GM19193 (cell line): ENCODE results near the gene DUSP2.

Experiments used
- POLR2A ChIP-seq: IDR thresholded peaks from 4 replicates; pipeline ENCODE4 v1.6.1; 2011; ENCODE audit not compliant: insufficient read depth, insufficient read length; ENCODE audit errors: extremely low read depth

Gene DUSP2

DNA sequence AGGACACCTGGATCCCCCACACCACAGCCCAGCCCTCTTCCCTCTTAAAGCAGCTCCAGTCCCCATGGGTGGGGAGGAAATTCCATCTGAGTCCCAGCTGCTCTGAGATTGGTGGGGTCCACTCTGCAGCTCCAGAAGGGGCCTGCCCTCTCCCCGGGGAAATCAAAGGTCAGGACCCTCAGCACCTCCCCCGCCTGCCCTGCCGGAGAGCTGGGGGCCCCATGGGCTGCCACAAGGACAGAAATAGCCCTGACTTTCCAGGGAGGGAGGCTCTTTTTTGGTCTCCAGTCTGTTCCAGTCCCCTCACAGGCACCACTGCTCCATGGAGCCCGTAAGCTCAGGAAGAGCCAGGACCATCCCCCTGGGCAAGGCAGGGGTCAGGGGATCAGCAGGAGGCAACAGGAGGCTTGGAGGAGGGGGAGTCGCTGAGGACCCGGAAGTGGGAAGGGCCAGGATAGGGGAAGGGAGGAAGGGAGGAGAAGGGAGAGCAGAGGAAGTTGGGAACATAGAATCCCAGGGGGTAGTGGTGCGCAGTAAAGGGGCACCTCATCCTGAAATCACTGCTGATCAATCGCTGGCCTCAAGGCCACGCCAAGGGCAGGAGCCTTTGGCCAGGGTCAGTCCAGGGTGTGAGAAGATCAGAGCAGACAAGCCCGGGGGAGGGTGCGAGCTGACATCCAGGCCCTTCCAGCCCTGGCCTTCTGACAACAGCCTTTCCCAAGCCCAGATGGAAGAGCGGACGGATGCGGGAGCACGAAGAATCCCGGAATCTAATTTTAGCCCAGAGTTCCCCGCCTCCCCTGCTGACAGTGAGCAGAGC, 36.5 kb downstream of the DUSP2 start:
- no peak for TF ChIP-seq POLR2A

DNA sequence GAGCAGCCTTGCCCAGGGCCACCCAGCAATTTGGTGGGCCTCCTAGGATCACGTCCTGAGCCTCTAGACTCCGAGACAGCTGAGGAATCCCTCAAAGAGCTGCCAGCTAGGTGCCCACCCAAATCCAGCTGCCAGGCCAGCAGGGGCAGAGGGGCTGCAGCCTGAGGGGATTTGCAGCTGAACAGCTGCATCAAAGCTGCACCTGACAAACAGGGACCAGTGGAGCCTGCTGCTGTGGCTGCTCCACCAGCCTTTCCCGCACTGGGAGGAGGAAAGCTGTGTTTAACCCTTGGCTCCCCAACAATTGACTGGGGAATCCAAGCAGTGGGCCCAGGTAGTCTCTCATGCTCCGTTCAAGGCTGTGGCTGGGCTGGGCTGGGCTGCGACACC, 37.1 kb downstream of the DUSP2 start:
- no peak for TF ChIP-seq POLR2A

DNA sequence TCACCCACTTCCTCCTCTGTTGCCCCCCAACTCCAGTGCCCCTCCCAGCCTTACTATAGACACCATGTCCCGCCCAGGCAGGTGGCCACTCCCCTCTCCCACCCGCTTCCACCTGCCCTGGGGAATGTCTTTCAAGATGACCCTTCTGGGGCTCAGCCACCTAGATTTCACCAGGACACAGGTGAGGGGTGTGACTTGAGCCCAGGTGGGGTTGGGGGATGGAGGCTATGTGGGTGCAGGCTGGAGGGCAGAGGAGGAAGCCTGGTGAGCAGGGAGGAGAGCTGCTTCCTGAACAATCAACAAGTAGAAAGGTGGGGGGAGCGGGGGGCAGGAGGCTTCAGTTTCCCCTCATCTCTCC, 37.6 kb downstream of the DUSP2 start:
- no peak for TF ChIP-seq POLR2A

DNA sequence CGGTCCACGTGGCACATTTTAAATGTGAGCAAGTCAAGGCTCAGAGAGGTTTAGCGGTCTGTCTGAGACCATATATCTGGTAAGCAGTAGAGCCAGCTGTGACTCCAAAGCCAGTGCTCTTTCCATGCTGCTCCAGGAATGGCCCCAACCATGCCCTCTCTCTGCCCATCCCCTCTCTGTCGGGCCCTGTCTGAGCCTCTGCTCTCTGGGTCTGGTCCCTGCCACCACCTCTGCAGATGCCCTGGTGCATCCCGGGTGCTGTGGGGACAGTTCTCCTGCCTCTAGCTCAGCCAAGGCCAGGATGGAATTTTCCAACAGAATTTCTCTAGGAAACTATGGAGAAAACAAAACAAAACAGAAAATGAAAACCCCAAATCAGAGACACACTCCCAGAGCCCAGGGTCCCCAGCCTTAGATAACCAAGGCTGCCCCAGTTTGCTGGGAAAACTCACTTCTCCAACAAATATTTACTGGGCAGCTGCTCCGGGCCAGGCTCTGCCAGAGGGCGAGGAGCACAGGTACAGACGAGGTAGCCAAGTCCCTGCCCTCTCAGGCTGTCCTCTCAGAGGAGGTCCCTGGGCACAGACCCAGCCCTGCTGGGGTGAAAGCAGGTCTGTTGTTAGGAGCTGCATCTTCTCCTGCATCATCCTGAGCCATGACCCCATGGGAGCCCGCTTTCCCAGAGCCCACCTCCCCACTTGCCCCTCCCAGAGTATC, 38.1 kb downstream of the DUSP2 start:
- TF ChIP-seq POLR2A: no peak

DNA sequence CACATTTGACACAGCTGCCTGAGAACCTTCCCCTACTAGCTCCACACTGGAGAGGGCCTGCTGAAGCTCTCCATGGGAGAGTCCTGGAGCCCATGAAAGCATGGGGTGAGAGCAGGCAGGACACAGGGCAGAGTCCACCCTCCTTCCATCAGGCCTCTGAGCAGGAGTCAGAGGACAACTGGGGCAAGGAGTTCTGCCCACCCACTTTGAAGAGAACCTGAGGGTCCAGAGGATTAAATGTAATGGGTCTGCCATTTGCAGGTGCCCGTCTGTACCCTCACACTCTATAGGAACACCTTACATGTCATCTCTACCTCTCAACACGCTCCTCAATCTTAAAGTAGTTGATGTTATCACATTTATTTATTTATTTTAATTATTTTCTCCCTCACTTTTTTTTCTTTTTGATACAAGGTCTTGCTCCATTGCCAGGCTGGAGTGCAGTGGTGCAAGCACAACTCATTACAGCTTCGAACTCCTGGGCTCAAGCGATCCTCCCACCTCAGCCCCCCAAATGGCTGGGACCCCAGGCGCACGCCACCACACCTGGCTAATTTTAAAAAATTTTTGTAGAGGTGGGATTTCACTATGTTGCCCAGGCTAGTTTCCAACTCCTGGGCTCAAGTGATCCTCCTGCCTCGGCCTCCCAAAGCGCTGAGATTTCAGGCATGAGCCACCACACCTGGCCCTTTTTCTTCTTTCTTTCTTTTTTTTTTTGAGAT, 39.1 kb downstream of the DUSP2 start:
- TF ChIP-seq POLR2A: no peak

DNA sequence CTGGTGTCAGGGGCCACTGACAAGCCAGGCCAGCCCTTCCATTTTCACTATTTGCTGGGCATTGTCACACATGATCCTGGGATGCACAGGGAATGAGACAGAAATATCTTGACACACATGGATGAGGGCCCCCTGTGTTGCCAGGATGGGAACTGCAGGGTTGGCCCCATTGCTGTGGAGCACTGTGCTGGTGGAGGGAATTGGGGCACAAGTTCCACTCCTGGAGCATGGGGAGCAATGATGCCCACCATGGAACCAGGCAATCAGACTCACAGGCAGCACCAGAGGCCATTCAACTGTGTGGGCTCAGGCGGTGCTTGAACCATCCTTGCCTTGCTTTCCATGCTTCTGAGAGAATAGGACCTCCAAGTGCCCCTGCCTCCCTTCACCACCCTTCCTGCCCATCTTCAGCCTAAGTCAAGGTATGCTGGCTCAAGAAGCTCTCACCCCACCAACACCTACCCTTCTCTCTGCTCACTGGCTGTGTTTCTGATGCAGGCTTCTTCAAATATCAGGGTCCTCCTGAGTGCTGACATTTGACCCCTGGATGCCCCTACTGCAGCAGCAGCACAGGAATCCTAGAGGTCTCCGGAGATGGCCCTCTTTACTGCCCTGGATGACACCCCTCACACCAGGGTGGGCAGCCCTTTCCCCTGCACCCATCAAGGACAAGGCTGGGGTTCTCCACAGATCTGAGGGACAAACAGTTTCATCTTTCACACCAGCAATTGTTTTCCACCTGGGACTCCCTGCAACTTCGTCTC, 39.9 kb downstream of the DUSP2 start:
- TF ChIP-seq POLR2A: no peak

DNA sequence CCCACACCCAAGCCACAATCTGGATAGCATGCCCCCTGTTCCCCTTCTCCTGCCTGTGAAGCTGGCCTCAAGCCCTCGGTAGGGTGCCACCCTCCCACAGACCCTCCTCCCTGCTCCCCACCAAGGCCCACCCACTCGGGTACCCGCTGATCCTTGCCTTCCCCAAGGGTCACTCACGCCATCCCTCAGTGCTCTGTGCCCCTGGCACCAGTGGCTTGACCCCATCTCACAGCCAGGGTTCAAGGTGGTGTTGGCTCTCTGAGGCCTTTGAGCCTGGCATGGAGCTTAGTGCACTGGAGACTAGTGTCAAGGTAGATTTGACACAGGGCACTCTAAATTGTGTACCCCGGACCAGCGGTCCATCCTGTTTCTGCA, 40.8 kb downstream of the DUSP2 start:
- no peak for TF ChIP-seq POLR2A

DNA sequence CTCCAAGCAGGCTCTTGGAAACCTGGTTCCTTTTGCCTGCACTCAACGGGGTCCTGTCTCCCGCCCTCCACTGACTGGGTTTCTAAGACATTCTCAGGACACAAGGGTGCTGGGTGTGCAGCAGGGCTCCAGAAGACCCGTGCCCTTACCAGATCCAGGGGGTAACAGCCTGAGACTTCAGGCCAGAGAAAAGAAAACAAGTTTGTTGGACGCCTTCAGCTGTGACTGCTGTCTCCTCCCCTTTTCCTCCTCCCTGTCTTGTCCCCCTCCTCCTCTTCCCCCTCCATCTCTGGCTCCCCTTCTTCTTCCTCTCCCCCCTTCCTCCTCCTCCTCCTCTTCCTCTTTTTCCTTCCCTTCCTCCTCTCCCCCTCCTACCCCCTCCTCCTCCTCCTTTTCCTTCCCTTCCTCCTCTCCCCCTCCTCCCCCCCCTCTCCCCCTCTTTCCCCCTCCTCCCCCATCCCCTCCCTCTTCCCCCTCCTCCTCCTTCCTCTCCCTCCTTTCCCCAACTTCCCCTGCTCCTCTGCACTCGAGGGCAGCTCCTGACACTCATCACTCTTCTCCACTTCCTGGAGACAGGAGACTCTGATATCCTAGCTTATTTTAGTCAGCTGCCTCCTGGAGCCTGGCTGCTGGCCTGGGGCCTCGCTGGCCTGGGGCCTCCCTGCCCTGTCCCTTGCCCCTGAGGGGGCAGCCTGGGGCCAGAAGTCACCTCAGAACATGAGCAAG, 41.3 kb downstream of the DUSP2 start:
- TF ChIP-seq POLR2A: no peak

DNA sequence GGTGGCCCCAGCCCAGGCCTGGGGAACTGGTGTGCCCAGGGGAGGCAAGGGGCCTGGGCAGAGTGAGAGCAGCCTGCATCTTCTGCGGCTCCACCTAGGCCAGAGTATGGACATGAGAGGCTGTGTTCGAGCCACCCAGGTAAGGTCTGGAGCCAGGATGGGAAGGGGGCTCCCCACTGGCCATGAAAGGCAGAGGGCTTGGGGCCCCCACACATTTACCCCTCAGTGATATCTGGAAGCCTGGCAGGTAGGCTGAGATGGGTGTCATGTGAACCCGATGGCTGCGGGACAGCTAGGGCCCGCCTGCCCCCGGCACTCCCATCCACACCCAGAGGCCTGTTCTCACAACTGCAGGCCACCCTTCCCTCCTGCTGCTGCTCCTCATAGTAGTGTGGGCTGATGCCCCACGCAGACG, 42.0 kb downstream of the DUSP2 start:
- no peak for TF ChIP-seq POLR2A

DNA sequence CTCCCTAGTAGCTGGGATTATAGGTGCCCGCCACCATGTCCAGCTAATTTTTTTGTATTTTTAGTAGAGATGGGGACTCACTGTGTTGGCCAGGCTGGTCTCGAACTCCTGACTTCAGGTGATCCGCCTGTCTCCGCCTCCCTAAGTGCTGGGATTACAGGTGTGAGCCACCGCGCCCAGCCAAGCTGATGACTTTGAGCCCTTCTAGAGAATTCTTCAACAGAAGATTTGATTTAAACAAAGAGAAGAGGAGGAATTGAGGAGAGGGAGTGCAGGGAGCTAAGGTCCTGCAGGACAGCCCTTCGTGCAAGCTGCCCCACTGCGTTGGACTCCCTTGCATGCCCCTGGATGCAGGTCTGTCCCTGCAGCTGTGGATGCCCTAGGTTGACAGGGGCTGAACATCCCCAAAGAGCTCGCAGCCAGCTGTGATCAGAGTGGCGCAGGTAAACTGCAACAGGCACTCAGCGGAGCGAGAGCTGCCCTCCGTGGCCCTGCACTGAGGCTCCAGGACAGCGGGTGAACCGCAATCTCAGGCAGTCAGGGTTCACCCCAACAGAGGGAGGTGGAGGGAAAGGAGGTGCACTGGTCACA, 42.5 kb downstream of the DUSP2 start:
- no peak for TF ChIP-seq POLR2A

DNA sequence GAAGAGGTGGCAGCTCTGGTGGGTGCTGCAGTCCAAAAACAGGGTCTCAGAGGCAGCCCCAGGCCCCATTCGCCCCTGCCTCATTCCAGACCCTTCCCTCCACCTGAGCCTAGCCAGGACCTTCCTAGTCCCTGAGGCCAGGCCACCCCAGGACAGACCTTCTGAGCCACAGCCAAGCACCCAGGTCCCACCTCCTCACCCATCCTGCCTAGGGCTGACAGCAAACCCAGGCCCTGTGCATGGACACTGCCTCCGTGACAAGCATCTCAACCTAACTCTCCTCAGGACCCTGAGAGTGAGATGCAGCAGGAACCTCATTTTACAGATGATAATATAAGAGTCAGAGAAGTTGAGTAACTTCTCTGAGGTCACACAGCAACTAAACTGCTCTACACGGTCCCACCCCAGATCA, 44.3 kb downstream of the DUSP2 start:
- TF ChIP-seq POLR2A: no peak

DNA sequence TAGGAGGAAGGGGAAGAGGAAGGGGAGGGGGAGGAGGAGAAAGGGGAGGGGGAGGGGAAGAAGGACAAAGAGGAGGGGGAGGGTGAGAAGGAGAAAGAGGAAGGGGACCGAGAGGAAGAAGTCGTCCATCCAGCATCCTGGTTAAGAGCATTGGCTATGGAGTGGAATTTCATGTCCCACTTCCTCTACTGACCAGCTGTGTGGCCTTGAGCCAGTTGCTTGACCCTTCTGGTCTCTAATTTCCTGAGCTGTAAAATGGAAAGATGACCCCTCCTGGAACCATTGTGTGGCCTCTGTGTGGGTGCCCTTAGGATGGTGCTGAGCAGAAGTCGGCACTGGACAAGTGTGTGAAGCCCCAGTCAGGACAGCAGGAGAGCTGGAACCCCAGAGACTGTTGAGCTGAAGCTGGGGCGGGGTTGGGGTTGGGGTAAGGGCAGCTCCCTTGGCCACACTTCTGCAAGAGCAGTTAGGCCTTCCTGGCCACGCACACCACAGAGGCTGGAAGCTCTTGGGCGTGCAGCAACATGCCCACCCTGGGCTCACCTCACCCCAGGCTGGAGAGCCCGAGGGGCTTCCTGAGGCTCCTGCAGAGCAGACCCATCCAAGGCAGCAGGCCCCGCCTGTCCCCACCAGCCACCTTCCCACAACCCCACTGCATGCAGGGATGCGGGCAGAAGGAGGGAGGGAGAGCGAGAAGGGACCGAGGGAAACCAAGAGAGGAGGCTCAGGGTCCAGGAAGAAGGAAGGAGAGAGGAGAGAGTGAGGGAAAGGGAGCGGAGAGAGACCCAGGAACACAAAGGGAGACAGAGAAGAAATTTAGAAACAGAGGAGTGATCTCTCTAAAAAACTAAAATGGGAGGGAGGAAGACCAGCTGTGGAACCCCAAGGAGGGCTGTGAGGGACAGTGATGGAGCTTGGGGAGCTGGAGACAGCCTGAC, 45.1 kb downstream of the DUSP2 start:
- TF ChIP-seq POLR2A: no peak
